Kidney (tissue), 14 donors: ENCODE data around the gene TCF15. TPM values are rescaled to one million over a fixed set of nuclear protein-coding genes. Genes with fewer than 3 reads are reported as not detected.

Source experiments
- DNase-seq, 5 donors: peaks; one replicate each; pipeline ENCODE4 v3.0.0-alpha.2; 2013 to 2020
- FAIRE-seq: peaks from 2 replicates; lab custom pipeline; 2012; peaks lifted over from hg19 to GRCh38; lab: Jason Lieb, UNC
- H3K27ac ChIP-seq, 2 donors: one replicate each; pipeline ENCODE4 v1.7.0; 2013; ENCODE audit warnings: low read depth in 2 of 2, low read length in 2 of 2, inconsistent platforms in 1 of 2
- H3K27me3 ChIP-seq: one replicate; pipeline ENCODE4 v1.7.1; 2013; ENCODE audit warnings: low read length, inconsistent platforms; ENCODE audit not compliant: control insufficient read depth, insufficient read depth
- H3K36me3 ChIP-seq, 3 donors: one replicate each; pipeline versions ENCODE4 v1.7.0 to v1.7.1; 2013; ENCODE audit warnings: low read length in 3 of 3, control low read depth in 1 of 3, inconsistent platforms in 1 of 3; ENCODE audit not compliant: insufficient read depth in 3 of 3, control insufficient read depth in 2 of 3
- H3K4me1 ChIP-seq, 3 donors: one replicate each; pipeline versions ENCODE4 v1.7.0 to v1.7.1; 2013; ENCODE audit warnings: low read length in 3 of 3, inconsistent platforms in 1 of 3, low read depth in 1 of 3; ENCODE audit not compliant: control insufficient read depth in 2 of 3, insufficient read depth in 2 of 3
- H3K4me3 ChIP-seq, 3 donors: one replicate each; pipeline versions ENCODE4 v1.7.0 to v1.8.1; 2013; ENCODE audit warnings: low read length in 3 of 3, control low read depth in 1 of 3, inconsistent platforms in 1 of 3
- H3K9ac ChIP-seq, 3 donors: one replicate each; pipeline versions ENCODE4 v1.7.0 to v1.7.1; 2013; ENCODE audit warnings: low read length in 3 of 3, control low read depth in 1 of 3, inconsistent platforms in 1 of 3
- H3K9me3 ChIP-seq, 3 donors: one replicate each; pipeline versions ENCODE4 v1.7.0 to v1.7.1; 2013; ENCODE audit warnings: low read length in 3 of 3, control low read depth in 1 of 3, inconsistent platforms in 1 of 3; ENCODE audit not compliant: control insufficient read depth in 2 of 3, insufficient read depth in 1 of 3
- CTCF ChIP-seq: IDR thresholded peaks from 3 replicates; pipeline ENCODE4 v1.5.1; 2012; ENCODE audit warnings: mild to moderate bottlenecking, moderate library complexity, borderline replicate concordance; ENCODE audit not compliant: insufficient read depth; ENCODE audit errors: extremely low read depth
- intact Hi-C: fragments of 100-400 bp; cut with DNase I; formaldehyde crosslinking; loops from one replicate; pipeline ENCODE4 v1.11.1; 2022
- polyA plus RNA-seq: library from polyadenylated mRNA; stranded (reverse); fragments of 350-450 nt; fragmentation: Illumina TruSeq; extraction: RNeasy Lipid Tissue Mini Kit (QIAGEN cat#74804); gene quantifications from one replicate; pipeline ENCODE4 v1.2.3, GENCODE V29; 2014; ENCODE audit warnings: low read depth, low replicate concordance; ENCODE audit not compliant: insufficient read depth
- total RNA-seq: library from RNA; stranded (reverse); fragmentation: NEBNext Ultra II Directional; extraction: Animal tissue kit (Norgen Biotek cat#: 25700); gene quantifications from one replicate; pipeline ENCODE4 v1.2.1, GENCODE V29; 2021
- donor health status: control.
- donor health status: control.
- donor health status: control.
- donor health status: control.
- donor health status: control.
- donor health status: DM: yes; HTN: yes; CAD: no.
- donor health status: Normal renal cell carcinoma (clear cell type).

Gene TCF15
- total and polyA plus RNA-seq, 2 donors from 2014 or later = 0.63 to 1.6 TPM

- peak in 4 of 5 donors; percentile 77 to 90 (median 83) for DNase-seq
- H3K9me3 ChIP-seq = no peaks in the 10 kb centered on the region
- peaks cover 3% of the 10 kb centered on the region for H3K27me3 ChIP-seq
- no peak for TF ChIP-seq CTCF
- peak overlapping the region in 1 of 2 donors; percentile 10 for H3K27ac ChIP-seq
- H3K4me1 ChIP-seq = peaks cover 0 to 4% (median 0%) of the 10 kb centered on the region in 3 donors
- H3K36me3 ChIP-seq = no peaks in the 10 kb centered on the region
- intact Hi-C loops = no loop called here
- no peak for FAIRE-seq
- no peak overlapping the region for H3K9ac ChIP-seq
- H3K4me3 ChIP-seq = peak overlapping the region in 1 of 3 donors; percentile 17
Observed at GRCh38 chr20:611843-612185, 1.7 kb upstream of the TCF15 start.

GRCh38 chr20:611047-611842 is 1.1 kb upstream of the TCF15 start:
- H3K9me3 ChIP-seq = no peaks in the 10 kb centered on the region
- peaks cover 0 to 4% (median 0%) of the 10 kb centered on the region in 3 donors for H3K4me1 ChIP-seq
- TF ChIP-seq CTCF = no peak
- H3K27ac ChIP-seq = peak overlapping the region in 1 of 2 donors; percentile 38
- FAIRE-seq (no peak), DNase-seq (no peak)
- H3K4me3 ChIP-seq = peak overlapping the region in 1 of 3 donors; percentile 17
- intact Hi-C loops = no loop called here
- peaks cover 3% of the 10 kb centered on the region for H3K27me3 ChIP-seq
- no peak overlapping the region for H3K9ac ChIP-seq
- H3K36me3 ChIP-seq = no peaks in the 10 kb centered on the region

GRCh38 chr20:609371-609964 is 641 bp downstream of the TCF15 start:
- intact Hi-C loops = no loop called here
- Histone ChIP-seq H3K9me3 (no peaks in the 10 kb centered on the region), H3K9ac (no peak overlapping the region), H3K4me3 (no peak overlapping the region), H3K27me3 (peaks cover 3% of the 10 kb centered on the region), H3K27ac (no peak overlapping the region), H3K4me1 (peaks cover 0 to 4% (median 0%) of the 10 kb centered on the region in 3 donors), H3K36me3 (no peaks in the 10 kb centered on the region)
- FAIRE-seq = no peak
- no peak for TF ChIP-seq CTCF
- peak in 2 of 5 donors; percentile 30 to 43 for DNase-seq
